CD4-positive, alpha-beta T cell (primary cell): ENCODE results near the gene SLCO1B3. TPM values are rescaled to one million over a fixed set of nuclear protein-coding genes. Genes with fewer than 3 reads are reported as not detected.
"Not testable (repeated sequence)": the region's sequence is repeated elsewhere in the genome, so short reads cannot be mapped to it uniquely, and the experiment has no call there.

Experiments
- ATAC-seq: fragments of 200-7000 bp; cut with Tn5 transposase; one replicate; pipeline ENCODE4 v1.10.0; 2022; ENCODE audit warnings: mild to moderate bottlenecking; ENCODE audit not compliant: poor library complexity
- CTCF ChIA-PET: fragments of 350-600 bp; sonication (Branson Sonifier 250); formaldehyde crosslinking; loops from one replicate; lab custom pipeline; 2021; ENCODE audit warnings: antibody characterized with exemption, inconsistent platforms; lab: Charles Lee
- POLR2A ChIA-PET: fragments of 350-600 bp; sonication (Branson Sonifier 250); formaldehyde crosslinking; loops from one replicate; lab custom pipeline; 2021; ENCODE audit warnings: antibody characterized with exemption, inconsistent platforms; lab: Charles Lee
- DNase-seq, 14 experiments: peaks; one replicate each; pipeline ENCODE4 v3.0.0-alpha.2; 2013 to 2020; ENCODE audit warnings: mixed read lengths in 2 of 14
- H3K27ac ChIP-seq, 2 donors: one replicate each; pipeline versions ENCODE4 v1.5.1 to v1.7.0; 2013; ENCODE audit warnings: low read length in 2 of 2, low read depth in 1 of 2, mild to moderate bottlenecking in 1 of 2
- H3K27me3 ChIP-seq, 2 experiments: 1 replicate in 1 of 2; 2 replicates in 1 of 2; pipeline versions ENCODE4 v1.6.1 to v1.7.0; 2013; ENCODE audit warnings: low read length in 2 of 2, control low read depth in 1 of 2, mild to moderate bottlenecking in 1 of 2, moderate library complexity in 1 of 2; ENCODE audit not compliant: insufficient read depth in 2 of 2, control insufficient read depth in 1 of 2
- H3K36me3 ChIP-seq: one replicate; pipeline ENCODE4 v1.6.1; 2013; ENCODE audit warnings: low read length, control low read depth; ENCODE audit not compliant: insufficient read depth
- H3K4me1 ChIP-seq: one replicate; pipeline ENCODE4 v1.6.1; 2013; ENCODE audit warnings: low read length, control low read depth; ENCODE audit not compliant: insufficient read depth
- H3K4me3 ChIP-seq: one replicate; pipeline ENCODE4 v1.5.1; 2013; ENCODE audit warnings: mild to moderate bottlenecking, low read length, moderate library complexity
- H3K9me3 ChIP-seq, 2 experiments: 1 replicate in 1 of 2; 2 replicates in 1 of 2; pipeline versions ENCODE4 v1.6.1 to v1.7.0; 2013; ENCODE audit warnings: low read length in 2 of 2, mild to moderate bottlenecking in 2 of 2, control low read depth in 1 of 2, moderate library complexity in 1 of 2; ENCODE audit not compliant: control insufficient read depth in 1 of 2, insufficient read depth in 1 of 2
- H3K27ac Mint-ChIP-seq: one replicate; pipeline ENCODE4 v1.8.0; 2020; ENCODE audit warnings: mixed read lengths
- H3K27me3 Mint-ChIP-seq: one replicate; pipeline ENCODE4 v1.8.0; 2021; ENCODE audit warnings: mixed read lengths
- H3K36me3 Mint-ChIP-seq: one replicate; pipeline ENCODE4 v1.8.0; 2021; ENCODE audit warnings: low read depth, mixed read lengths
- H3K4me1 Mint-ChIP-seq: one replicate; pipeline ENCODE4 v1.8.0; 2021; ENCODE audit warnings: low read depth, mixed read lengths
- H3K4me3 Mint-ChIP-seq: one replicate; pipeline ENCODE4 v1.8.0; 2020; ENCODE audit warnings: mild to moderate bottlenecking, mixed read lengths
- H3K9me3 Mint-ChIP-seq: one replicate; pipeline ENCODE4 v1.8.0; 2020; ENCODE audit warnings: mixed read lengths
- intact Hi-C, 2 experiments: fragments of 100-400 bp; cut with DNase I in 1 of 2; cut with micrococcal nuclease in 1 of 2; formaldehyde crosslinking; loops; one replicate each; pipeline versions ENCODE4 v1.15.1 to v1.9.0; 2023 to 2025; cut with DNase I, micrococcal nuclease
- polyA plus RNA-seq, 2 donors: library from polyadenylated mRNA; unstranded; fragments of 120-200 nt; gene quantifications; one replicate each; pipeline ENCODE4 v1.2.1, GENCODE V29; 2013
- total RNA-seq, 174 experiments: library from RNA in 2 of 174; stranded (reverse) in 2 of 174; gene quantifications; one replicate each; pipeline ENCODE4 v1.2.3 and lab custom pipeline; 2021 to 2026
- TF ChIP-seq, protein P1 (sequence below): fragments of 200-600 bp; IDR thresholded peaks from one replicate; pipeline ENCODE4 v1.8.0; 2022; ENCODE audit warnings: antibody characterized with exemption, mild to moderate bottlenecking

The SLCO1B3 gene, protein sequence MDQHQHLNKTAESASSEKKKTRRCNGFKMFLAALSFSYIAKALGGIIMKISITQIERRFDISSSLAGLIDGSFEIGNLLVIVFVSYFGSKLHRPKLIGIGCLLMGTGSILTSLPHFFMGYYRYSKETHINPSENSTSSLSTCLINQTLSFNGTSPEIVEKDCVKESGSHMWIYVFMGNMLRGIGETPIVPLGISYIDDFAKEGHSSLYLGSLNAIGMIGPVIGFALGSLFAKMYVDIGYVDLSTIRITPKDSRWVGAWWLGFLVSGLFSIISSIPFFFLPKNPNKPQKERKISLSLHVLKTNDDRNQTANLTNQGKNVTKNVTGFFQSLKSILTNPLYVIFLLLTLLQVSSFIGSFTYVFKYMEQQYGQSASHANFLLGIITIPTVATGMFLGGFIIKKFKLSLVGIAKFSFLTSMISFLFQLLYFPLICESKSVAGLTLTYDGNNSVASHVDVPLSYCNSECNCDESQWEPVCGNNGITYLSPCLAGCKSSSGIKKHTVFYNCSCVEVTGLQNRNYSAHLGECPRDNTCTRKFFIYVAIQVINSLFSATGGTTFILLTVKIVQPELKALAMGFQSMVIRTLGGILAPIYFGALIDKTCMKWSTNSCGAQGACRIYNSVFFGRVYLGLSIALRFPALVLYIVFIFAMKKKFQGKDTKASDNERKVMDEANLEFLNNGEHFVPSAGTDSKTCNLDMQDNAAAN
- not detected for total RNA-seq
- polyA plus RNA-seq (2013, experiment 1 of 2), result not detected
- polyA plus RNA-seq (2013, experiment 2 of 2), result not detected
- 0 to 0.07 (median 0) reads per million in 172 experiments for total RNA-seq (lab: John Stamatoyannopoulos, UW)

DNA sequence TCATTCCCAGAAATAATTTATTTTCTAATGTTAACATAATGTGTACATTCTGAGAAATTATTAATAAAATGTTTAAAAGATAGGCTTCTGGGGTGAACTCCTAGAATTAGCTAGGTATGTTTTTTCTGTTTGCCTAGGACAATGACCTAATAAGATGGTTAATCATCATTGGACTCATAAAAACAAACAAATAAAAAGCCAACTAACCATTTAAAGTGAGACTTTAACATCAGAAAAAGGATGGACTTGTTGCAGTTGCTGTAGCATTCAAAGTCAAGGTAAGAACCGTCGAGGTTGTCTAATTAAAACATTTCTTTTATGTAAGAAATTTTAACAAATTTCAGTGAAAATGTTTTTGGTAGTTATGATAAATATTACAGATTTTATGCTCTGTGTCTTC is at the start of gene SLCO1B3:
Gene SLCO1B3, plus strand, starts transcription at position 219 of the 400 bp plus-strand sequence. CDS start 5,034 bp downstream, outside the sequence.
- H3K27ac ChIP-seq, result no peak within 1 kb of the TSS
- DNase-seq (no peak), ATAC-seq (no peak)
- no peaks in the 10 kb centered on the region for H3K27me3 Mint-ChIP-seq
- no peaks in the 10 kb centered on the region for H3K4me1 Mint-ChIP-seq
- TF ChIP-seq, protein P1, sequence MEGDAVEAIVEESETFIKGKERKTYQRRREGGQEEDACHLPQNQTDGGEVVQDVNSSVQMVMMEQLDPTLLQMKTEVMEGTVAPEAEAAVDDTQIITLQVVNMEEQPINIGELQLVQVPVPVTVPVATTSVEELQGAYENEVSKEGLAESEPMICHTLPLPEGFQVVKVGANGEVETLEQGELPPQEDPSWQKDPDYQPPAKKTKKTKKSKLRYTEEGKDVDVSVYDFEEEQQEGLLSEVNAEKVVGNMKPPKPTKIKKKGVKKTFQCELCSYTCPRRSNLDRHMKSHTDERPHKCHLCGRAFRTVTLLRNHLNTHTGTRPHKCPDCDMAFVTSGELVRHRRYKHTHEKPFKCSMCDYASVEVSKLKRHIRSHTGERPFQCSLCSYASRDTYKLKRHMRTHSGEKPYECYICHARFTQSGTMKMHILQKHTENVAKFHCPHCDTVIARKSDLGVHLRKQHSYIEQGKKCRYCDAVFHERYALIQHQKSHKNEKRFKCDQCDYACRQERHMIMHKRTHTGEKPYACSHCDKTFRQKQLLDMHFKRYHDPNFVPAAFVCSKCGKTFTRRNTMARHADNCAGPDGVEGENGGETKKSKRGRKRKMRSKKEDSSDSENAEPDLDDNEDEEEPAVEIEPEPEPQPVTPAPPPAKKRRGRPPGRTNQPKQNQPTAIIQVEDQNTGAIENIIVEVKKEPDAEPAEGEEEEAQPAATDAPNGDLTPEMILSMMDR, result no peak
- peaks cover 0 to 12% of the 10 kb centered on the region in 2 experiments for H3K9me3 ChIP-seq
- H3K4me3 ChIP-seq, result no peak within 1 kb of the TSS
- no peaks in the 10 kb centered on the region for H3K27me3 ChIP-seq
- no peaks in the 10 kb centered on the region for H3K4me1 ChIP-seq
- POLR2A ChIA-PET, result no interaction called here
- H3K4me3 Mint-ChIP-seq, result no peak within 1 kb of the TSS
- CTCF ChIA-PET, result no interaction called here
- intact Hi-C loops, result no loop called here
- H3K9me3 Mint-ChIP-seq, result no peaks in the 10 kb centered on the region
- no peaks in the 10 kb centered on the region for H3K36me3 ChIP-seq
- H3K27ac Mint-ChIP-seq, result no peak within 1 kb of the TSS
- no peaks in the 10 kb centered on the region for H3K36me3 Mint-ChIP-seq

DNA sequence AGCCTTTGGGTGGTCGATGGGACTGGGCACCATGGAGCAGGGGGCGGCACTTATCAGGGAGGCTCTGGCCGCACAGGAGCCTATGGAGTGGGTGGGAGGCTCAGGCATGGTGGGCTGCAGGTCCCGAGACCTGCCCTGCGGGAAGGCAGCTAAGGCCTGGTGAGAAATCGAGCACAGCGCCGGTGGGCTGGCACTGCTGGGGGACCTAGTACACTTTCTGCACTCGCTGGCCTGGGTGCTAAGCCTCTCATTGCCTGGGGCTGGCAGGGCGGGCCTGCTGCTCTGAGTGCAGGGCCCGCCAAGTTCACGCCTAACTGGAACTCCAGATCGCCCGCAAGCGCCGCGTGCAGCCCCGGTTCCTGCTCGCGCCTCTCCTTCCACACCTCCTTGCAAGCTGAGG is 33.1 kb upstream of the SLCO1B3 start:
- Mint-ChIP-seq H3K9me3 (peaks cover 5% of the 10 kb centered on the region), H3K27me3 (no peaks in the 10 kb centered on the region), H3K4me1 (no peaks in the 10 kb centered on the region), H3K27ac (no peak overlapping the region), H3K4me3 (no peak overlapping the region), H3K36me3 (no peaks in the 10 kb centered on the region)
- intact Hi-C loops, result no loop called here
- ATAC-seq, result no peak
- Histone ChIP-seq H3K27ac (no peak overlapping the region), H3K4me3 (no peak overlapping the region), H3K4me1 (no peaks in the 10 kb centered on the region), H3K27me3 (no peaks in the 10 kb centered on the region), H3K36me3 (no peaks in the 10 kb centered on the region), H3K9me3 (peaks cover 0 to 11% of the 10 kb centered on the region in 2 experiments)
- ChIA-PET CTCF (no interaction called here), POLR2A (no interaction called here)
- TF ChIP-seq, protein P1, result no peak
- no peak for DNase-seq

DNA sequence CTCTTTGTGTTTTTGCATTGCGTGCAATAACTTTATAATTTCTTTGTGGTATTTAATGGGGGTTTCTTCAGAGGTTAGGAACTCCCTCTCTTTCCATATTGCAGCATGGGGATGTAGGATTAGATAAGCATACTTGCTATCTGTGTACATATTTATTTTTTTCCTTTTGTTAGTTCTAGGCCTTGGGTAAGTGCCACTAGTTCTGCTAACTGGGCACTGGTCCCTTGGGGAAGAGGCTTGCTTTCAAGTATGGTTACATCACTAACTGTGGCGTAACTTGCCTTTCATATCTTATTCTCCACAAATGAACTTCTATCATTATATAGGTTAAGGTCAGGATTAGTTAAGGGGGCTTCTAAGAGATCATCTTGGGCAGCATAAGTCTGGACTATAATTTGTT is 31.5 kb upstream of the SLCO1B3 start:
- no peaks in the 10 kb centered on the region for H3K36me3 ChIP-seq
- H3K27ac Mint-ChIP-seq, result no peak overlapping the region
- no peaks in the 10 kb centered on the region for H3K36me3 Mint-ChIP-seq
- H3K4me3 ChIP-seq, result no peak overlapping the region
- H3K9me3 ChIP-seq, result peaks cover 0 to 16% of the 10 kb centered on the region in 2 experiments
- no peaks in the 10 kb centered on the region for H3K27me3 Mint-ChIP-seq
- no peak overlapping the region for H3K27ac ChIP-seq
- DNase-seq (no peak), ATAC-seq (no peak)
- intact Hi-C loops, result no loop called here
- H3K4me1 ChIP-seq, result no peaks in the 10 kb centered on the region
- H3K9me3 Mint-ChIP-seq, result peaks cover 5% of the 10 kb centered on the region
- TF ChIP-seq, protein P1, result no peak
- H3K4me3 Mint-ChIP-seq, result no peak overlapping the region
- ChIA-PET CTCF (no interaction called here), POLR2A (no interaction called here)
- H3K4me1 Mint-ChIP-seq, result no peaks in the 10 kb centered on the region
- no peaks in the 10 kb centered on the region for H3K27me3 ChIP-seq

DNA sequence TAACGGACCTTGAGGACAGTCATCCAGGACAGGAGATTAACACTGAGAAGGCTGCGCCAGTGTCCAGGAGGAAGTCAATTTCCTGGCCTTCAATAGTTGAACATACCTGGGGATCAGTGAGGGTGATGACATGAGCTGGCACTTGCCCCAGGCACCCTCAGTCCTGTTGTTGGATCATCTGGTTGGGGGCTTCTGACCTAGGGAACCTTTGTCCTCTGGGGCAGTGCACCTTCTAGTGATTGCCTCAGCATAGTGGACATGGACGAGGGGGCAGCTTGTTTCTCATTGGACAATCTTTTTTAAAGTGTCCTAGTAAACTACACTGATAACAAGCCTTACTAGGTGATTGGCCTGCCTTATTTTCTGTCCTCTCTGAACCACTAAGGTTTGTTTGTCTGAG is 30.5 kb upstream of the SLCO1B3 start:
- H3K9me3 Mint-ChIP-seq, H3K27me3 ChIP-seq, H3K27ac ChIP-seq, H3K4me3 Mint-ChIP-seq, ATAC-seq, POLR2A ChIA-PET, DNase-seq, H3K4me1 Mint-ChIP-seq, H3K4me1 ChIP-seq, H3K36me3 ChIP-seq, intact Hi-C loops, H3K4me3 ChIP-seq, H3K27ac Mint-ChIP-seq, H3K27me3 Mint-ChIP-seq, H3K36me3 Mint-ChIP-seq, CTCF ChIA-PET: not testable (repeated sequence)
- H3K9me3 ChIP-seq, result peaks cover 0 to 20% of the 10 kb centered on the region in 2 experiments

DNA sequence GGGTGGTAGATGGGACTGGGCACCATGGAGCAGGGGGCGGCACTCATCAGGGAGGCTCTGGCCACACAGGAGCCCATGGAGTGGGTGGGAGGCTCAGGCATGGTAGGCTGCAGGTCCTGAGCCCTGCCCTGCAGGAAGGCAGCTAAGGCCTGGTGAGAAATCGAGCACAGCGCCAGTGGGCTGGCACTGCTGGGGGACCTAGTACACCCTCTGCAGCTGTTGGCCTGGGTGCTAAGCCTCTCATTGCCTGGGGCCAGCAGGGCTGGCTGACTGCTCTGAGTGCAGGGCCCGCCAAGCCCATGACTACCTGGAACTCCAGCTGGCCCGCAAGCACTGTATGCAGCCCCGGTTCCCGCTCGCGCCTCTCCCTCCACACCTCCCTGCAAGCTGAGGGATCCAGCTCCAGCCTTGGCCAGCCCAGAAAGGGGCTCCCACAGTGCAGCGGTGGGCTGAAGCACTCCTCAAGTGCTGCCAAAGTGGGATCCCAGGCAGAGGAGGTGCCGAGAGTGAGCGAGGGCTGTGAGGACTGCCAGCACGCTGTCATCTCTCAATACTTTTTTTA is 26.6 kb upstream of the SLCO1B3 start:
- intact Hi-C loops, DNase-seq, H3K4me3 ChIP-seq, POLR2A ChIA-PET, H3K27me3 ChIP-seq, H3K27ac Mint-ChIP-seq, H3K4me3 Mint-ChIP-seq, H3K27ac ChIP-seq, H3K4me1 Mint-ChIP-seq, H3K9me3 ChIP-seq, ATAC-seq, H3K9me3 Mint-ChIP-seq, H3K4me1 ChIP-seq, H3K36me3 Mint-ChIP-seq, CTCF ChIA-PET, H3K27me3 Mint-ChIP-seq, H3K36me3 ChIP-seq: not testable (repeated sequence)
